Panc1 (cell line): Measurements from ENCODE around the gene USP48.

Source experiments
- CTCF ChIP-seq: fragments of 450-650 bp; IDR thresholded peaks from 2 replicates; pipeline ENCODE4 v1.5.1; 2017; ENCODE audit warnings: mild to moderate bottlenecking
- POLR2AphosphoS5 ChIP-seq: IDR thresholded peaks from 2 replicates; pipeline ENCODE4 v1.6.1; 2012; ENCODE audit warnings: mild to moderate bottlenecking, low read depth, low read length, moderate library complexity
- TCF7L2 ChIP-seq: IDR thresholded peaks from 2 replicates; pipeline ENCODE4 v1.6.1; 2011; ENCODE audit warnings: mild to moderate bottlenecking, low read depth, low read length, inconsistent platforms
- TF ChIP-seq, protein P1 (sequence below), 2 experiments: IDR thresholded peaks; 2 replicates each; pipeline ENCODE4 v1.6.1; 2011 to 2012; ENCODE audit warnings: low read depth in 2 of 2, control low read depth in 1 of 2, low read length in 1 of 2, mild to moderate bottlenecking in 1 of 2, moderate library complexity in 1 of 2; ENCODE audit not compliant: insufficient read depth in 1 of 2

GRCh38 chr1:21781815-21782348 lies 1.1 kb downstream of the USP48 start:
- TF ChIP-seq CTCF (no peak), POLR2AphosphoS5 (no peak), TCF7L2 (no peak)
- TF ChIP-seq, protein P1, sequence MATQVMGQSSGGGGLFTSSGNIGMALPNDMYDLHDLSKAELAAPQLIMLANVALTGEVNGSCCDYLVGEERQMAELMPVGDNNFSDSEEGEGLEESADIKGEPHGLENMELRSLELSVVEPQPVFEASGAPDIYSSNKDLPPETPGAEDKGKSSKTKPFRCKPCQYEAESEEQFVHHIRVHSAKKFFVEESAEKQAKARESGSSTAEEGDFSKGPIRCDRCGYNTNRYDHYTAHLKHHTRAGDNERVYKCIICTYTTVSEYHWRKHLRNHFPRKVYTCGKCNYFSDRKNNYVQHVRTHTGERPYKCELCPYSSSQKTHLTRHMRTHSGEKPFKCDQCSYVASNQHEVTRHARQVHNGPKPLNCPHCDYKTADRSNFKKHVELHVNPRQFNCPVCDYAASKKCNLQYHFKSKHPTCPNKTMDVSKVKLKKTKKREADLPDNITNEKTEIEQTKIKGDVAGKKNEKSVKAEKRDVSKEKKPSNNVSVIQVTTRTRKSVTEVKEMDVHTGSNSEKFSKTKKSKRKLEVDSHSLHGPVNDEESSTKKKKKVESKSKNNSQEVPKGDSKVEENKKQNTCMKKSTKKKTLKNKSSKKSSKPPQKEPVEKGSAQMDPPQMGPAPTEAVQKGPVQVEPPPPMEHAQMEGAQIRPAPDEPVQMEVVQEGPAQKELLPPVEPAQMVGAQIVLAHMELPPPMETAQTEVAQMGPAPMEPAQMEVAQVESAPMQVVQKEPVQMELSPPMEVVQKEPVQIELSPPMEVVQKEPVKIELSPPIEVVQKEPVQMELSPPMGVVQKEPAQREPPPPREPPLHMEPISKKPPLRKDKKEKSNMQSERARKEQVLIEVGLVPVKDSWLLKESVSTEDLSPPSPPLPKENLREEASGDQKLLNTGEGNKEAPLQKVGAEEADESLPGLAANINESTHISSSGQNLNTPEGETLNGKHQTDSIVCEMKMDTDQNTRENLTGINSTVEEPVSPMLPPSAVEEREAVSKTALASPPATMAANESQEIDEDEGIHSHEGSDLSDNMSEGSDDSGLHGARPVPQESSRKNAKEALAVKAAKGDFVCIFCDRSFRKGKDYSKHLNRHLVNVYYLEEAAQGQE (IDR thresholded peaks at IDR 0.05; ENCODE audit: insufficient read depth in 1 of 2, low read depth in 2 of 2, low read length in 1 of 2), result no peak
